Astrocyte (in vitro differentiated cells and primary cell): Measurements from ENCODE around the gene TMEM267. TPM values are rescaled to one million over a fixed set of nuclear protein-coding genes. Genes with fewer than 3 reads are reported as not detected.

ENCODE experiments used
- DNase-seq: peaks from one replicate; pipeline ENCODE4 v3.0.0-alpha.2; 2010; ENCODE audit warnings: low read depth
- FAIRE-seq: peaks from 2 replicates; lab custom pipeline; 2011; peaks lifted over from hg19 to GRCh38; lab: Jason Lieb, UNC
- H2AFZ ChIP-seq: 2 replicates; pipeline ENCODE4 v1.6.0; 2012; ENCODE audit warnings: low read depth, low read length, inconsistent platforms
- H3K27ac ChIP-seq: 2 replicates; pipeline ENCODE4 v1.5.1; 2011; ENCODE audit warnings: low read depth, low read length, inconsistent platforms
- H3K27me3 ChIP-seq: 2 replicates; pipeline ENCODE4 v1.6.0; 2011; ENCODE audit warnings: low read length, inconsistent platforms; ENCODE audit not compliant: insufficient read depth
- H3K36me3 ChIP-seq: 2 replicates; pipeline ENCODE4 v1.5.1; 2011; ENCODE audit warnings: low read length, inconsistent platforms; ENCODE audit not compliant: insufficient read depth
- H3K4me1 ChIP-seq: 2 replicates; pipeline ENCODE4 v1.5.1; 2011; ENCODE audit warnings: low read length, inconsistent platforms; ENCODE audit not compliant: insufficient read depth
- H3K4me2 ChIP-seq: 2 replicates; pipeline ENCODE4 v1.6.0; 2012; ENCODE audit warnings: low read length, inconsistent platforms
- H3K4me3 ChIP-seq: 2 replicates; pipeline ENCODE4 v1.5.1; 2011; ENCODE audit warnings: low read depth, mild to moderate bottlenecking, low read length, inconsistent platforms; ENCODE audit not compliant: insufficient read depth
- H3K79me2 ChIP-seq: 2 replicates; pipeline ENCODE4 v1.6.0; 2012; ENCODE audit warnings: mild to moderate bottlenecking, low read length, inconsistent platforms; ENCODE audit not compliant: insufficient read depth
- H3K9ac ChIP-seq: 2 replicates; pipeline ENCODE4 v1.6.0; 2012; ENCODE audit warnings: mild to moderate bottlenecking, low read length, inconsistent platforms
- H3K9me3 ChIP-seq: 2 replicates; pipeline ENCODE4 v1.5.1; 2012; ENCODE audit warnings: low read depth, mild to moderate bottlenecking, low read length, inconsistent platforms; ENCODE audit not compliant: insufficient read depth
- H4K20me1 ChIP-seq: 2 replicates; pipeline ENCODE4 v1.6.0; 2012; ENCODE audit warnings: low read length, inconsistent platforms; ENCODE audit not compliant: insufficient read depth
- H3K27ac Mint-ChIP-seq: one replicate; pipeline ENCODE4 v1.8.0; 2021; ENCODE audit warnings: mild to moderate bottlenecking, mixed read lengths; ENCODE audit not compliant: unreplicated experiment
- H3K27me3 Mint-ChIP-seq: one replicate; pipeline ENCODE4 v1.8.0; 2021; ENCODE audit warnings: low read depth, mixed read lengths; ENCODE audit not compliant: unreplicated experiment
- H3K36me3 Mint-ChIP-seq: one replicate; pipeline ENCODE4 v1.8.0; 2021; ENCODE audit warnings: low read depth, mixed read lengths; ENCODE audit not compliant: unreplicated experiment
- H3K4me1 Mint-ChIP-seq: one replicate; pipeline ENCODE4 v1.8.0; 2021; ENCODE audit warnings: low read depth, mixed read lengths; ENCODE audit not compliant: unreplicated experiment
- H3K4me3 Mint-ChIP-seq: one replicate; pipeline ENCODE4 v1.8.0; 2021; ENCODE audit warnings: mild to moderate bottlenecking, moderate library complexity, mixed read lengths; ENCODE audit not compliant: unreplicated experiment
- H3K9me3 Mint-ChIP-seq: one replicate; pipeline ENCODE4 v1.8.0; 2021; ENCODE audit warnings: mild to moderate bottlenecking, mixed read lengths; ENCODE audit not compliant: unreplicated experiment
- EZH2 ChIP-seq: IDR thresholded peaks from 2 replicates; pipeline ENCODE4 v1.6.1; 2012; ENCODE audit warnings: mild to moderate bottlenecking, low read length, inconsistent platforms; ENCODE audit not compliant: insufficient read depth
- total RNA-seq: library from RNA; stranded (reverse); gene quantifications from 2 replicates; pipeline ENCODE4 v1.2.1, GENCODE V29; 2021
- TF ChIP-seq, protein P1 (sequence below): IDR thresholded peaks from 2 replicates; pipeline ENCODE4 v1.5.1; 2011; ENCODE audit warnings: low read depth, mild to moderate bottlenecking, inconsistent platforms, low read length, moderate library complexity; ENCODE audit not compliant: insufficient read depth

Gene TMEM267
- total RNA-seq, 1 donor from 2014 or later, result 20.9 TPM

DNA sequence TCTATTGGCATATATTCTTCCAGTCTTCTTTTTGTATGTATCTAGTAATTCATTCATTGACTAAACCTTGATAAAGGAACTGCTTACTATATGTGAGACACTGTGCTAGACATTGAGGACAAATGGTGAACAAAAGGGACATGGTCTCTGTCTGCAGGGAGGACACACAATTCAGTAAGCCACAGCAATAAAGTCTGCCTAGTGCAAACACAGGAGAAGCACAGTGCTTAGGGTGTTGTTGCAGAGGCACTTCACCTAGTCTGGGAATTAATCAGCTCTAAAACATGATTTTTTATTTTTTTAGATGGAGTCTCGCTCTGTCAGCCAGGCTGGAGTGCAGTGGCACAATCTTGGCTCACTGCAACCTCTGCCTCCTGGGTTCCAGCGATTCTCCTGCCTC, 65.1 kb downstream of the TMEM267 start:
- Histone ChIP-seq H3K27ac (no peak overlapping the region), H3K79me2 (no peaks in the 10 kb centered on the region), H2AFZ (no peak overlapping the region), H3K4me3 (no peak overlapping the region), H3K4me1 (peaks cover 14% of the 10 kb centered on the region), H3K9me3 (no peaks in the 10 kb centered on the region), H3K4me2 (no peak overlapping the region), H4K20me1 (no peaks in the 10 kb centered on the region), H3K27me3 (no peaks in the 10 kb centered on the region), H3K36me3 (no peaks in the 10 kb centered on the region), H3K9ac (no peak overlapping the region)
- Mint-ChIP-seq H3K4me3 (no peak overlapping the region), H3K4me1 (peaks cover 13% of the 10 kb centered on the region), H3K27ac (no peak overlapping the region), H3K9me3 (no peaks in the 10 kb centered on the region), H3K36me3 (no peaks in the 10 kb centered on the region), H3K27me3 (no peaks in the 10 kb centered on the region)
- DNase-seq, result no peak
- no peak for TF ChIP-seq EZH2
- TF ChIP-seq, protein P1, sequence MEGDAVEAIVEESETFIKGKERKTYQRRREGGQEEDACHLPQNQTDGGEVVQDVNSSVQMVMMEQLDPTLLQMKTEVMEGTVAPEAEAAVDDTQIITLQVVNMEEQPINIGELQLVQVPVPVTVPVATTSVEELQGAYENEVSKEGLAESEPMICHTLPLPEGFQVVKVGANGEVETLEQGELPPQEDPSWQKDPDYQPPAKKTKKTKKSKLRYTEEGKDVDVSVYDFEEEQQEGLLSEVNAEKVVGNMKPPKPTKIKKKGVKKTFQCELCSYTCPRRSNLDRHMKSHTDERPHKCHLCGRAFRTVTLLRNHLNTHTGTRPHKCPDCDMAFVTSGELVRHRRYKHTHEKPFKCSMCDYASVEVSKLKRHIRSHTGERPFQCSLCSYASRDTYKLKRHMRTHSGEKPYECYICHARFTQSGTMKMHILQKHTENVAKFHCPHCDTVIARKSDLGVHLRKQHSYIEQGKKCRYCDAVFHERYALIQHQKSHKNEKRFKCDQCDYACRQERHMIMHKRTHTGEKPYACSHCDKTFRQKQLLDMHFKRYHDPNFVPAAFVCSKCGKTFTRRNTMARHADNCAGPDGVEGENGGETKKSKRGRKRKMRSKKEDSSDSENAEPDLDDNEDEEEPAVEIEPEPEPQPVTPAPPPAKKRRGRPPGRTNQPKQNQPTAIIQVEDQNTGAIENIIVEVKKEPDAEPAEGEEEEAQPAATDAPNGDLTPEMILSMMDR, result no peak
- FAIRE-seq, result no peak

DNA sequence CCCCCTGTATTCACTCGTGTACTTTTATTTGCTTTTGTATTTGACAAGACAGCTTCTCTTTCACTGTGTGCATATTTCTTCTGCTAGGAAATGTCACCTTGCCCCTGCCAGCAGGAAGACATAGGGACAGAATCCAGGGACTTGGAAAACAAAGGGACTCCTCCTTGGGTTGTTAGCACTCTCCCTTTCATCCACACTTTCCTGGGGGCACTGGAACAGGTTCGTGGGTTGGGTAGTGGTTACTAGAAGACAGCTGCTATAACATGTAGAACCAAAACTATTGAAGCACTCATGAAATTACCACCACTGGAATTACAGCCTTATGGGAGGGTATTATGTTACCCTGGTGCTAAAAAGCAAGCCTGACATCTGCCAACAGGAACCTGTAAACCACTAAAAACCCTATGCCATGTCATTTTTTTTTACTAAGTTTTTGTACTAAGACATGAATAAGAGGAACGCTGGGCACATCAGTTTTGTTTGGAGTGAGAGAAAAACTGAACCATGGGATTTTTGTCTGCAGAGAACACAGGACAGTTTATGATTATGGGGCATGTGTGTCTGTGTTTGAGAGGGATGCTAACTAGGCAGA, 66.8 kb downstream of the TMEM267 start:
- H3K4me2 ChIP-seq, result no peak overlapping the region
- no peak overlapping the region for H3K9ac ChIP-seq
- no peaks in the 10 kb centered on the region for H3K36me3 ChIP-seq
- no peak overlapping the region for H3K4me3 ChIP-seq
- no peak overlapping the region for H3K4me3 Mint-ChIP-seq
- peaks cover 7% of the 10 kb centered on the region for H3K4me1 Mint-ChIP-seq
- no peak overlapping the region for H3K27ac Mint-ChIP-seq
- no peak overlapping the region for H2AFZ ChIP-seq
- H3K79me2 ChIP-seq, result no peaks in the 10 kb centered on the region
- H3K4me1 ChIP-seq, result peaks cover 9% of the 10 kb centered on the region
- no peaks in the 10 kb centered on the region for H3K27me3 Mint-ChIP-seq
- H3K27me3 ChIP-seq, result no peaks in the 10 kb centered on the region
- DNase-seq, result no peak
- TF ChIP-seq EZH2, result no peak
- TF ChIP-seq, protein P1, result no peak
- H3K9me3 ChIP-seq, result no peaks in the 10 kb centered on the region
- H4K20me1 ChIP-seq, result no peaks in the 10 kb centered on the region
- no peak overlapping the region for H3K27ac ChIP-seq
- H3K9me3 Mint-ChIP-seq, result no peaks in the 10 kb centered on the region
- no peak for FAIRE-seq
- no peaks in the 10 kb centered on the region for H3K36me3 Mint-ChIP-seq
